Ramos (cell line): ENCODE results near the gene FKBP4.

ENCODE experiments used
- in situ Hi-C: fragments of 300-500 bp; cut with MboI; formaldehyde crosslinking; loops from one replicate; pipeline ENCODE4 v1.14.3; 2022; ENCODE audit warnings: low sequenced_read_pairs; ENCODE audit not compliant: unreplicated experiment

FKBP4 gene

GRCh38 chr12:2776129-2776806 is 18.5 kb upstream of the FKBP4 start:
- in situ Hi-C loops, result no loop called here

- in situ Hi-C loops, result no loop called here
Measured at GRCh38 chr12:2779281-2779680, 15.5 kb upstream of the FKBP4 start.

DNA sequence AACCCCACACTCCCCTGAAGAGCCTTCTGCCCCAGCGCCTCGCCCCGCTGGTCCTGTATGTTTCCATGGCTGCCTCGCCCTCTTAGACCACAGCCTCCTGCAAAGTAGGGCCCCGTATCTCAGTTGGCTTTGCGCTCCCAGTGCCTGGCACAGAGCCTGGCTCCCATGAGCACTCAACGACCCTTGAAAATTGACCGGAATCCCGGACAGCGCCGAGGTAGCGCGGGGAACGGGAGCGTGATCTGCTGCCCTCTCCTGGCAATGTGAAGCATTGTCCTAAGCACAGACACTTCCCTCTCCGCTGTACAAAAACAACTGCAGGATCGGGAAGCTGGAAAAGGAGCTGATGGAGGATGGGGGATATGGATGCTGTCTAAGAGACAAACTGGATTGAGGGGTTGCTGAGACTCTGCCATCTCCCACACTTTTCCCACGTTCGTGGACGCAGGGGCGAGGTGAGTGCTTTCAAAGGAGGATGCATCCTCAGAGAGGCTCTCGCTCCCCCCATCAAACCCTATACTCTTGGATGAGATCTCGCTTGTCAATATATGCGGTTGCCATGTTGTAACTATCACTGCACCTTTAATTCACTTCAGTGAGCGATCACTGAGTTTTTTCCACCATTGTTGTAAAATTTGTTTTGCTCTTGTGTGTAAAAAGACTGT is 10.7 kb upstream of the FKBP4 start:
- in situ Hi-C loops, result no loop called here

GRCh38 chr12:2785017-2785416 is 9.8 kb upstream of the FKBP4 start:
- in situ Hi-C loops, result no loop called here

GRCh38 chr12:2791089-2791488 is 3.7 kb upstream of the FKBP4 start:
- in situ Hi-C loops, result no loop called here

- in situ Hi-C loops, result no loop called here
Measured at GRCh38 chr12:2792671-2793500, 1.9 kb upstream of the FKBP4 start.

DNA sequence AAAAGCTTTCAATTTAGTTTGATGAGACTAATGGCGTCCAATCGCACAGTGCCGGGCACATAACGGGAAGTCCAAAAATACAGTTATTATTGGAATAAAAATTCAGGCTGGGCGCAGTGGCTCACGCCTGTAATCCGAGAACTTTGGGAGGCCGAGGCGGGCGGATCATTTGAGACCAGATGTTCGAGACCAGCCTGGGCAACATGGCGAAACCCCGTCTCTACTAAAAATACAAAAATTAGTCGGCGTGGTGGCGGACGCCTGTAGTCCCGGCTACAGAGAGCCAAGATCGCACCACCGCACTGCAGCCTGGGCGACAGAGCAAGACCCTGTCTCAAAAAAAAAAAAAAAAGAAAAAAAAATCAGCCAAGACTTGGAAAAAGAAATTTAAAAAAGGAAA is 1.2 kb upstream of the FKBP4 start:
- in situ Hi-C loops, result no loop called here

DNA sequence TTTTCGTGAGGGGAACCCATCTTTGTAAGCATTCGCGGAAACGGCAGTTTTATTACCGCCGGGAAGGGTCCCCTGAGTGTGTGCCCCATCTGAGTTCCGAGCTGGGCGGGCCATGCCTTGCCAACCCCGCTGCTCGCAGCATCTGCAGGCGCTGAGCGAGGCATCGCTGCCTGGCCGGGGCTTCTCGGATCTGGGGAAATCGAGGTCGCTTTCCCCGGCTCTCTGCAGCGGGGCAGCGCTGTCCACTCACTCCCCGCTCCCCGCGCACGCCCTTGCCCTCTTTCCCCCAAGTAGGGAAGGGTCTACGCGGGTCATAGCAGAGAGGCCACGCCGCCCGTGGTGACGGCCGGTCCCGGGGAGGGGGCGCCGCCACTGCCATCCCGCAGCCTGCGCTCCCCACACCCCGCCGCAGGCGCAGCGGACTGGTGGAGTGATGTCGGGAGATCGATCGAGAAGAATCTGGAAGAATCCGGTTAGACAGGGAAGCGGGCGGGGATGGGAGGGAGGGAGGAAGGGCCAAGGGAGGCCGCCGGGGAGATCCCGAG is 507 bp upstream of the FKBP4 start:
- in situ Hi-C loops, result no loop called here

GRCh38 chr12:2795291-2796186 is 769 bp downstream of the FKBP4 start:
- in situ Hi-C loops, result no loop called here

- in situ Hi-C loops, result no loop called here
Measured at GRCh38 chr12:2796187-2796666, 1.5 kb downstream of the FKBP4 start.

- in situ Hi-C loops, result no loop called here
Measured at GRCh38 chr12:2797721-2798418, 3.1 kb downstream of the FKBP4 start.

DNA sequence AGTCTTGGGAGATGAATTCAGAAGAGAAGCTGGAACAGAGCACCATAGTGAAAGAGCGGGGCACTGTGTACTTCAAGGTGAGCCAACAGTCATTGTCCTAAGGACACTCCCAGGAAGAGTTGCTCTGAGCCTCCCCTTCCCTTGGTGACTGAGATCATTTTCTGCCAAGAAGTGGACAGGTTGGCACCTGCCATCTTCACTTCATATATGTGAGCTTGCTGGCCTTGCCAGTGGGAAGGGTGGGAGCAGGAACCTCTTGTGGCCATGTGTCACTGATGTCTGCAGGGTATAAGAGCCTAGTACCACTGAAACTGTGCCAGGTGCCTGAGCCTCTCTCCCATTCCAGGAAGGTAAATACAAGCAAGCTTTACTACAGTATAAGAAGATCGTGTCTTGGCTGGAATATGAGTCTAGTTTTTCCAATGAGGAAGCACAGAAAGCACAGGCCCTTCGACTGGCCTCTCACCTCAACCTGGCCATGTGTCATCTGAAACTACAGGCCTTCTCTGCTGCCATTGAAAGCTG is 5.3 kb downstream of the FKBP4 start:
- in situ Hi-C loops, result no loop called here

DNA sequence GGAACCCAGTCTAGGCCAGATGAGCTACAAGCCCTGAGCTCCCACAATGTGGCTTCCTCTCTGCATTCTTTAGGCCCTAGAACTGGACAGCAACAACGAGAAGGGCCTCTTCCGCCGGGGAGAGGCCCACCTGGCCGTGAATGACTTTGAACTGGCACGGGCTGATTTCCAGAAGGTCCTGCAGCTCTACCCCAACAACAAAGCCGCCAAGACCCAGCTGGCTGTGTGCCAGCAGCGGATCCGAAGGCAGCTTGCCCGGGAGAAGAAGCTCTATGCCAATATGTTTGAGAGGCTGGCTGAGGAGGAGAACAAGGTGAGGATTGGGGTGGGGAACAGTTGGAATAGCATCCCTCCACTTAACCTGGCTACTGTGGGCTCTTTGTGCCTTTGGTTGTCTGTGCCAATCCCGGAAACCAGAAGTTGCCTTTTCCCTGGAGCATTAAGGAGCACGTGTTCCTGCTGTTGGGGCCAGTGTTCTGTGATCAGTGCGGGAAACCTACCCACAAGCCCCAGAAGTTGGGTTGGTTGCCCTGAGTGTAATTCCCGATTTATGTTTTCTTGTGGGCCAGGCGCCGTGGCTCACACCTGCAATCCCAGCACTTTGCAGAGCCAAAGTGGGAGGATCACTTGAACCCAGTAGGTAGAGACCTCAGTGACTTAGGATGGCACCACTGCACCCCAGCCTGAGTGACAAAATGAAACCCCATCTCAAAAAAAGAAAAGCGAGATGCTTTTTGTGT is 6.4 kb downstream of the FKBP4 start:
- in situ Hi-C loops, result no loop called here

GRCh38 chr12:2803635-2804392 is 9.0 kb downstream of the FKBP4 start:
- in situ Hi-C loops, result no loop called here

DNA sequence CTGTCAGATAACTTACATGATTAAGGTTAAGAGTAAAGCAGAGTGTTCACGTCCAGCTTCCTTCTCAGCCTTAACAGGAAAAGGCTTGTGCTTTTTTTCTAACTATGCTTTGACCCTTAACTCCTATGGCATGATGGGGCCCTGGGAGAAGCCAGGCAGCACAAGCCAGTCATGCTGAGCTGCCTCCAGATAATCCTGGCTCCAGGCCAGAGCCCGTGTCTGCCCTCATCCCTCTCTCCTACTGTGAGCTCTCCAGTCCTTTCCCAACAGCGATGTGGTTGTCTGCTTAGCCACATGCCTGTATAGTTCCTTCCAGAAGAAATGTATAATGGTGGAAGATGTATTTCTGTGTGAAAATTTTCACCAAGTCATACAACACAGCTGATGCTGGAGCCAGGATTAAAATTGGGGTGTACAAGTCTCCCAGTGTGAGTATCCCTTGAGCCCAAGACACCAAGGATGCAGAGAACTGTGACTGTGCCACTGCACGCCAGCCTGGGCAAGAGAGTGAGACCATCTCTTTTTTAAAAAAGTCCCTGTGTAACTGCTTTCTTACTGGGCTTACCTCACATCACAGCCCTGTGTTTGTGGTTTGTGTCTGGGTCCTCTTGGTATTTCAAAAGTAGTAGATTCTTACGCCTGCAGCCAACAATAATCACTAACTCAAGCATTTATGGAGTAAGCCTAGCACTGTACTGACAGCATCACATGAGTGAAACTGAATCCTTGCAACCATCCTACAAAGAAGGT is 9.8 kb downstream of the FKBP4 start:
- in situ Hi-C loops, result no loop called here

GRCh38 chr12:2805143-2805520 is 10.4 kb downstream of the FKBP4 start:
- in situ Hi-C loops, result no loop called here

DNA sequence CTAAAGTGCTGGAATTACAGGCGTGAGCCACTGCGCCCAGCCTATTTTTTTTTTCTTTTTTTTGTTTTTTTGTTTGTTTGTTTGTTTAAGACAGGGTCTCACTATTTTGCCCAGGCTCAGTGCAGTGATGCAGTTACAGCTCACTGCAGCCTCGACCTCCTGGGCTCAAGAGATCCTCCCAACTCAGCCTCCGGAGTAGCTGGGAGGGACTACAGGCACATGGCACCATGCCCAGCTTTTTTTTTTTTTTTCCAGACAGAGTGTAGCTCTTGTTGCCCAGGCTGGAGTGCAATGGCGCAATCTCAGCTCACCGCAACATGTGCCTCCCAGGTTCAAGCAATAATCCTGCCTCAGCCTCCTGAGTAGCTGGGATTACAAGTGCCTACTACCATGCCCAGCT is 11.9 kb downstream of the FKBP4 start:
- in situ Hi-C loops, result no loop called here
